Activated CD4-positive, alpha-beta T cell treated with anti-CD3 and anti-CD28 coated beads, Interleukin-2, amount 50 U/mL, for 1 hour (primary cell): ENCODE measurements around the gene RUNX3.

Experiments used
- DNase-seq: peaks from one replicate; pipeline ENCODE4 v3.0.0-alpha.2; 2020

RUNX3 gene

GRCh38 chr1:24859063-24860010 is 70.7 kb downstream of the RUNX3 start:
- DNase-seq = no peak

GRCh38 chr1:24858277-24858676 is 71.8 kb downstream of the RUNX3 start:
- DNase-seq = no peak

- DNase-seq = no peak
Measured at GRCh38 chr1:24857507-24858133, 72.5 kb downstream of the RUNX3 start.

- DNase-seq = no peak
Measured at GRCh38 chr1:24856787-24857506, 73.1 kb downstream of the RUNX3 start.

GRCh38 chr1:24855474-24855873 is 74.6 kb downstream of the RUNX3 start:
- DNase-seq = no peak

- DNase-seq = no peak
Measured at GRCh38 chr1:24853649-24854048, 76.4 kb downstream of the RUNX3 start.

GRCh38 chr1:24850328-24850920 is 79.7 kb downstream of the RUNX3 start:
- DNase-seq = no peak

GRCh38 chr1:24849672-24850295 is 80.3 kb downstream of the RUNX3 start:
- DNase-seq = no peak
